PC-3 (cell line): ENCODE data around the gene KDM3B.

Experiments used
- CTCF ChIP-seq: fragments of 300-600 bp; sonication (generic); conservative IDR thresholded peaks from 2 replicates; pipeline ENCODE4 v1.5.1; 2017; ENCODE audit warnings: antibody characterized with exemption, low read depth, mild to moderate bottlenecking, low read length
- EZH2 ChIP-seq: fragments of 300-600 bp; sonication (generic); IDR thresholded peaks from one replicate; pipeline ENCODE4 v1.6.1; 2017; ENCODE audit warnings: antibody characterized with exemption, mild to moderate bottlenecking, low read length; ENCODE audit not compliant: unreplicated experiment
- EZH2phosphoT487 ChIP-seq: fragments of 300-600 bp; sonication (generic); IDR thresholded peaks from 2 replicates; pipeline ENCODE4 v1.6.1; 2018; ENCODE audit warnings: mild to moderate bottlenecking, antibody characterized with exemption, low read length, borderline replicate concordance

DNA sequence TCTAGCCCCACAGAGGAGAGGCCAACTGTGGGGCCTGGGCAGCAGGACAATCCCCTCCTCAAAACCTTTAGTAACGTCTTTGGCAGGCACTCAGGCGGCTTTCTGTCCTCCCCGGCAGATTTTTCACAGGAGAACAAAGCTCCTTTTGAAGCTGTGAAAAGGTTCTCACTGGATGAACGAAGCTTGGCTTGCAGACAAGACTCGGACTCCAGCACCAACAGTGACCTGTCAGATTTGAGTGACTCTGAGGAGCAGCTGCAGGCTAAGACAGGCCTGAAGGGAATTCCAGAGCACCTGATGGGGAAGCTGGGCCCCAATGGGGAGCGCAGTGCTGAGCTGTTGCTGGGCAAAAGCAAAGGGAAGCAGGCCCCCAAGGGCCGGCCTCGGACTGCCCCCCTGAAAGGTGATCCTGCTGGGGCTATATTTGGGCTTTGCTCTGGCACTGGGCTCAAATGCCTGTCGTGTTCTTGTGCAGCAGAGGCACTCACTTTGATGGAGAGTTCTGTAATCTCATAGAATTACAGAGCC lies 39.4 kb downstream of the KDM3B start:
- TF ChIP-seq CTCF: no peak
- TF ChIP-seq EZH2phosphoT487: no peak
- no peak for TF ChIP-seq EZH2
